Activated CD4-positive, alpha-beta T cell treated with anti-CD3 and anti-CD28 coated beads, Interleukin-2, amount 50 U/mL, for 48 hours (primary cell): ENCODE measurements around the gene CFAP61.
A peak's percentile ranks its signal among the peaks of the same experiment; 100 is the strongest.
"Not testable (repeated sequence)": the region's sequence is repeated elsewhere in the genome, so short reads cannot be mapped to it uniquely, and the experiment has no call there.

Experiments
- DNase-seq, 2 experiments: peaks; one replicate each; pipeline ENCODE4 v3.0.0-alpha.2; 2020

The CFAP61 gene

DNA sequence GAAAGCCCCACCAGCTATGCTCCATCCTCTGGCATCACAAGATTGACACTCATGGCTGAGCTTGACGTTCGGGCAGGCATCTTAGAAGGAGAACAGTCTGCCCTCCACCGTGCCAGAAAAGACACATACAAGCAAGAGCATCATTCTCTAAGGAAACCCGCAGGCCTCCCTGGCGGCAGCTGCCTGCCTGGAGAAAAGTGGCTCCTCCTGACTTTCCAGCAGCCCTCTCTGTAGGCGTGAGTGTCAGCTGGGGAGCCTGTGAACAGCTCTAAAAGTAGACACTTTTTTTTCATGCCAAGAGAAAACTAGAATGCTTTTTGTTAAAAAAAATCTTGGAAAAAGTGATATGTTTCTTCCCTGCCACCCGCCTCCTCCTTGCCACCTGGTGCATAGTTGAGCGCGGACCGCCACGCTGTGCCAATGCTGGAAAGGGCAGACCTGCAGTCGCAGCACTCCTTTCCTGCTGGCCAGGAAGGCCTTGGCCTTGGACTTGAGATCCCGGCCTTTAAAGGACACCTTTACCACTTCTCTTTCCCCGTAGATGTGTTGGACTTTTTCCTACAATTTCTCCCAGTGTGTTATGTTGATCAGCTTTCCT, 285.9 kb downstream of the CFAP61 start:
- no peak for DNase-seq

DNA sequence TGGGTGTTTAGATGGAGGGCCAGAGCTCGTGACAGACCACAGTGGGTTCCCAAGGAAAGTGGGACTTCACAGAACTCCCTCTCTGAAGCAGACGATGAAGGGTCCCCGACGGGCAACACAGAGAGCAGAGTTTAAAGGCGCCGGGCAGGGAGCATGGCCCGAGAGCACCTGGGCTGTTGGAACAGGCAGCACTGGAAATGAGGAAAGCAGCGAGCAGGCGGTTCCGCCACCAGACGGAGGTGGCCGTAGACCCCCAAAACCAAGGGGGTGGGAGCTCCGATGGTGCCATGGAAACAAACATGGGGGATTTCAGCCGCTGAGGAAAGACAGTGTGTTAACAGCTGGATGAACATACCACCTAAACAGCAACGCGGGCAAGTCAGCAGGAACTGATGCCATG, 288.1 kb downstream of the CFAP61 start:
- no peak for DNase-seq

DNA sequence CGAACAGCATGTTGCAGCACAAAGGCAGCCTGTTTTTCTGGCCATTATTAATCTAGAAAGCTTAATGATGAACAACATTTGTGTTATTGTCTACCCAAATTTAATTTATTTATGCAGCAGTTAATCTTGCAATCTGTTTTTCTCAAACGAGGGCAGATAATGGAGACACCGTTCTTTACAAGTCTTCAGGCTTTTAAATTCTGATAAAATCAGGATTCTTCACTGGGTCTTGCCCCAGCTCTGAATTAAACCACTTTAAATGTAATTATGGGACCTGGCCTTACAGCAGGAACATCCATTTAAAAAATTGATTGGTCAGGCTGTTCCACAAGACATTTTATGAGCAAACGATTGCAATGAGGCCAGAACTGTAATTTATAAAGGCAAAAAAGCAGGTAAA, 289.0 kb downstream of the CFAP61 start:
- DNase-seq, result no peak

DNA sequence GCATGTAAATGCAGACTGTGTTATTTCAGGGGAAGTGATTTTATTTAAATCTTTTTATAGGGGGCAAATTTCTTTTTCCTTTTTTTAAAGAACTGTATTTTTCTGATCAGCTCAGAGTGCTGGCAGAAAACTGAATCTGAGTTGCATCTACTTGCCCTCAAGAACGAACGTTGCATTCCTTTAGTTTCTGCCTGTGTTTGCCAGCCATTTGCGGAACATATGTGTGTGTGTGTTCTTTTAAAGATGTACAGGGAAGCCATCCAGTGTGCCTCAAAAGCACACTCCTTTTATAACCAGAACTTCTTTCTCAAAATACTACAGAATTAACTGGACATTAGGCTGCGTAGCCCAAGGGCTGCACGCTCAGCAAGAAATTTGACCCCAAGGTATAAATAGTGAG, 289.7 kb downstream of the CFAP61 start:
- DNase-seq, result no peak

DNA sequence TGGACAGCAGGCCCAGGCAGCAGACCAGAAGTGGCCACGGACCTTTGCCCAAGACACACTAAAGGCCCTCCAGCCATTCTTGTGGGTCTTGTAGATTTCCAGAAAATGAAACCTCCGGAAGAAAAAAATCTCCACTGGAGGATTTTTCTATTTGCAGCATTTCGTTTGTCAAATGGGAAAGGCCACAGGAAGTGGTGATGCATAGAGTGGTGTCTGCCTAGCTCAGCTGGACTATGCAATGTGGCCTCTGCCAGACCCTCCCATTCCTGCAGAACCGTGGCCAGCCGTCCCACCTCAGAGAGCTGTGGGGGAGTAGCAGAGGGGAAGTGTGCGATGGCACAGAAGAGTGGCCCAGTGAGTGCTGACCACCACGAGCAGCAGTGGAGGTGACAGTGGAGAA, 291.6 kb downstream of the CFAP61 start:
- no peak for DNase-seq

DNA sequence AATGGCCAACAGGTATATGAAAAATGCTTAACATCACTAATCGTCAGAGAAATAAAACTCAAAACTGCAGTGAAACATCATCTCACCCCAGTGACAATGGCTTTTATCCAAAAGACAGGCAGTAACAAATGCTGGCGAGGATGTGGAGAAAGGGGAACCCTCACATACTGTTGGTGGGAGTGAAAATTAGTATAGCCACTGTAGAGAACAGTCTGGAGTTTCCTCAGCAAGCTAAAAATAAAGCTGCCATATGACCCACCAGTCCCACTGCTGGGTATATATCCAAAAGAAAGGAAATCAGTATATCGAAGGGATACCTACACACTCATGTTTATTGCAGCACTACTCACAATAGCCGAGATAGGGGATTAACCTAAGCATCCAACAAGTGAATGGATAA, 292.1 kb downstream of the CFAP61 start:
- no peak for DNase-seq

DNA sequence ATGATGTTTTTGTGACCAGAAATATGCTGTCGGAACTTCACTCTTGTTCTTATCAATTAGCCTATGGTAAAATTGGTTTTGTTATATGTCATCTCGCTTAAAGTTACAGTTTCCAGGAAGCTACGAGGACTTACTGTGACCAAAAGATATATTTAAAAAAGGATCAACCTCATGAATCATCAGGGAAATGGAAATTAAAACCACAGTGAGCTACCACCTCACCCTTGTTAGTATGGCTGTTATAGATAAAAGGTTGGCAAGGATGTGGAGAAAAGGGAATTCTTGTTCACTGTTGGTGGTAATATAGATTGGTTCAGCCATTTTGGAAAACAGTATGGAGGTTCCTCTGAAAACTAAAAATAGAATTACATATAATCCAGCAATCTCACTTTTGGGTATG, 301.2 kb downstream of the CFAP61 start:
- DNase-seq, result no peak

DNA sequence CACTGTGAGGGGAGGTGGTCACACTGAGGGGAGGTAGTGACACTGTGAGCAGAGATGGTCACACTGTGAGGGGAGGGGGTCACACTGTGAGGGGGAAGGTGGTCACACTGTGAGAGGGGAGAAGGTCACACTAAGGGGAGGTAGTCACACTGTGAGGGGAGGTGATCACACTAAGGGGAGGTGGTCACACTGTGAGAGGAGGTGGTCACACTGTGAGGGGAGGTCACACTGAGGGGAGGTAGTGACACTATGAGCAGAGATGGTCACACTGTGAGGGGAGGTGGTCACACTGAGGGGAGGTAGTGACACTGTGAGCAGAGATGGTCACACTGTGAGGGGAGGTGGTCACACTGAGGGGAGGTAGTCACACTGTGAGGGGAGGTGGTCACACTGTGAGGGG, 303.2 kb downstream of the CFAP61 start:
- DNase-seq, result not testable (repeated sequence)

DNA sequence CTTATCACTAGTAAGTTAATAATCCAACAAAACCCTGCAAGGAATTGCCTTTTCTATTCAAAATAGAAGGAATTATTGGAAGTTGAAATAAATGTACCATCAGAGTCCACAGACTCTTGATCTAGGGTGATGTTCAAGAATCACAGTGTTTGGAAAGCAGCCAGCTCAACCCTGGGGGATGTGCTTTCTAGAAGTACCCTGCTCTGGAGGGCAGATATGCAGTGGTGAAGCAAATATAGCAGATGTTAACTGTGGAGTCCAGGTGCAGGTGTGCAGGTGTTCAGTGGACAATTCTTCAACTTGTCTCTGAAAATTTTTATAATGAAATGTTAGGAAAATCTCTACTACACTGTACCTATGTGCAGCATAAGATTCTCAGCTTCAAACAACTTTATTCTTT, 306.5 kb downstream of the CFAP61 start:
- no peak for DNase-seq

DNA sequence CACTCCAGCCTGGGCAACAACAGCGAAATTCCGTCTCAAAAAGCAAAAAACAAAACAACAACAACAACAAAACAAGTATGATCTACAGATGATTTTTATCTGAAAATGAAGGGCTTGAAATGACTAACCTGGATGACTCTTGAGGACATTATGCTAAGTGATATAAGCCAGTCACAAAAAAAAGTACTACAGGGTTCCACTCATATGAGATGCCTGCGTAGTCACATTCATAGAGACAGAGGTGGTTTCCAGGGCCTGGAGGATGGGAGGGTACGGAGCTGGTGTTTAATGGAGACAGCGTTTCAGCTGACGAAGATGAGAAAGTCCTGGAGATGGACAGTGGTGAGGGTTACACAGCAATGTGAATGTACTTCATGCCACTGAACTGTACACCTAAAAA, 307.3 kb downstream of the CFAP61 start:
- no peak for DNase-seq

DNA sequence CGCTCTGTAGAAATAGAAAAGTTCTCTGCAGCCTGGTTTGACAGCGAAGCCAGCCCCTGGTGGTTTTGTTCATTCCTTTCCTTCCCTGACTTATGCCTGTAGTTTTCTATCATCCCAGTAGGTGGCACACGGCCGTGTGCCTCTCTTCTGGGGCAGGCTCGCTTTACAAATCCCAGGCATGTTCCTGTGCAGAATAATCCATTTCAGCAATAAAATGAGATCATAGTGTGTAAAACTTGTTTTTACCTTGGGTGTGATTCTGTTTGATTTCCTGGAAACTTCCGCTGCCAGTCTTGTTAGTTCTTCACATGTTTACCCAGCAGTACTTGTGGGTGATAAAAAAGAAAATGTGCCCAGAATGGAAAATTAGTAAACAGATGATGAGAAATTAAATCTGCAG, 308.1 kb downstream of the CFAP61 start:
- peak; percentile 36 to 51 for DNase-seq

DNA sequence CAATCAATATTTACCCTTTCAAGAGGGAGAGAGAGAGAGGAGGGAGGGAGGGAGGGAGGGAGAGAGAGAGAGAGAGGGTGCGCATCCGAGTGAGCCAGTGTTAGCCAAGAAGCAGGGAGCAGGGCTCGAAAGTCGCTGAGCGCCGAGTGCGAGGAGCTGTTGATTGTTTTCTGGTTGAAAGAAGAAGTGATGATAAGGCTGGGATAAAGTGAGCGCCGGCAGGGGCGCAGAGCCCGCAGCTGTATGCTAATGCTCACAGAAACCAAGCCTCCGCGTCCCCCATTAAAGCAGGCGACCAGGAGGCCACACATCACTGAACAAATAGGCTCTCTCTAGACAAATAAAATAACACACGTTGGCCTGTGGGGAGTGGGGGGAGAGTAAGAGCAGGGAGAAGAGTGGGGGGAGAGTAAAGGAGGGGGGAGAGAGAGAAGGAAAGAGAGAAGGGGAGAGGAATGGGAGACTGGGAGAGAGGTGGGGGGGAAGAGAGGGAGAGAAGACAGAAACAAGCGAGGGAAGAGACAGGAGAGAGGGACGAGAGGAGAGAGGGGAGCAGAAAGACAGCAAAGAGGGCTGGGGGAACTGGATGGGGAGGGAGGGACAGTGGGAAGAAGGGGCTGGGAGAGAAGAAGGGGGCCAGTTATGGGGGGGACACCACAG, 310.6 kb downstream of the CFAP61 start:
- DNase-seq, result peak; percentile 12 to 35

DNA sequence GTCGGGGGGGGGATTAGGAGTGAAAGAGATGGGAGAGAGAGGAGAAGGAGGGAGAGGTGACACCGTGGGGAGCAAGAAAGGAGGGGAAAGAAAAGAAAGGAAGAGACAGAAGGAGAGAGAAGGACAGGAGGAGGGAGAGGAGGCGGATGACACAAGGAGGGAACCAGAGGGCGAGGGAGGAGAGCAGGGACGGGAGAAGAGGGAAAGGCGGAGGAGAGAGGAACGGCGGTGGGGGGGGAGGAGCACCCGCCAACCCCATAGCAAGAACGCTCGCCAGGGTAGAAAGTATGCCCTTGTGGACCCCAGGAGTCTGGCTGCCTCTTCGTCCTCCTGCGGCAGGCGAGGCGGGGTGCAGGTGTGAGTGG, 311.1 kb downstream of the CFAP61 start:
- DNase-seq, result no peak

DNA sequence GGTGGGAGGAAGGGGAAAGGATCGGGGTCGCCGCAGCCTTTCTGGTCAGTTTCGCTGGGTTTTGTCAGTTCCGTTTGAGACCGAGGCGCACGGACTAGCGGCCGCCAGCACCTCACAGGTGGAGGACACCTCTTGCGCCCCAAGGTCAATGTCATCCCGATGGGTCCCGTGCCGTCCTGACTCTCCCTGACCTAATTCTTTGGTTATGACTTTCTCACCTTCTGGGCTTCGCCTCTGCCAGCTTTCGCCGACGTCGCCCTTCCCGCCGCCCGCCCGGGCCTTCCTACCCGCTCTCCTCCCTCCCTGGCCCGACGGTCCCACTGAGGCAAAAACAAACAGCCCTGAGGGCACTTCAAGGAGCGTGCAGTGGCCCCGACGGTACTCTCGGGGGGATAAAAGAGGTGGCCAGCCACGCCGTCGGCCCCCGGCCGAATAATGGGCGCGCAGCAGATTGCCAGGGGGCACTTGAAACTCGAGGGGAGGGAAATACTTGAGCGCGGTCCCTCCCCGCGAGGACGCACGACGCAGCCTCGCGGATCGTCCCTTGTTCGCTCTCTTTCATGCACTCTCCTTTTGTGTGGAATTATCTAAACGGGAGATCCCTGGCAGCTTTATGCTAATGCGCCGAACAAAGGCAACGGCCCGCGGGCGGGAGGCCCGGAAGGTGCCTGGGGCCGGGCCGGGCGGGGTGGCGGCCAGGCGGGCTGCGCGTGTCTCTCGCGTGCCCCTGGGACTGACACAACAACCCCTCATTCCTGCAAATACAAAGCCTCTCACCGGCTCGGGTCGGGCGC, 311.7 kb downstream of the CFAP61 start:
- peak; percentile 30 to 36 for DNase-seq

DNA sequence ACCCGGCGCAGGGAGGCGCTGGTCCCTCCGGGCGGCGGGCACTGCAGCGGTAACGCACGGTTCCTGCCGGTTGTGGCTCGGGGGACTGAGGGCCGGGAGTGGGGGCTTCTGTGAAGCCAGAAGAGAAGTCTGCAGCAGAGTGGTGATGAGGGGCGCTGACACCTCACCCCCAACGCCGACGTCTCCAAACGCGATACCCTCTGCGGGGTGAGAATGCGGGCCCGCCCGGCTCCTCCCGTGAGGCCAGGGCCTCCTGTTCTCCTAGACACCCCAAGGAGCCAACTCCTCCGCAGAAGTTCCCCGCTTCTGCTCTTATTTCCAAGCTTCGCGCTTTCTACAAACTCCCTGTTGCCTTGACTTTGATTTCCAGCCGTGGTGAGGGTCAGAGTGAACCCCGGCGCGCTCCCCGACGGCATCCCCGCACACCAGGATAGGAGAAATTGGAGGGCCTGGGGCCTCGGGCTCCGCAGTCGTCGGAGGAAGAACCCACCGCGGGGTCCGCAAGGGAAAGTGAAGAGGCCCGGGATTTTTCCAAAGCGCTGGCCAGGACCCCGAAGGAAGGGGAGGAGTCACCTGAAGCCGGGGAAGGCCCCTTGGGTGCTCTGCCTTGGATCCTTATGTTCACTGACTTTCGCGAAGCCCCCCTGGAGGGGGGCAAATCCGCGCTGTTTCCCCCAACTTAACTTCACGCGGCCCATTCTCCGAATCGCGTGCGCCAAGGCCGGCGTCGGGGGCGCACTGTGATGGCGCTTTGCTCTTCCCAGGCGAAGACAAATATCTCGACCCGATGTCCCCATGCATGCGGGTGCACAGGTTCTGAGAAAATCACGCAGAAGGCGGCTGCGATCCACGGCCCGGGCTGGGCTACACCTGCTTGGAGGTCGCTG, 312.5 kb downstream of the CFAP61 start:
- DNase-seq, result peak; percentile 34 to 54

DNA sequence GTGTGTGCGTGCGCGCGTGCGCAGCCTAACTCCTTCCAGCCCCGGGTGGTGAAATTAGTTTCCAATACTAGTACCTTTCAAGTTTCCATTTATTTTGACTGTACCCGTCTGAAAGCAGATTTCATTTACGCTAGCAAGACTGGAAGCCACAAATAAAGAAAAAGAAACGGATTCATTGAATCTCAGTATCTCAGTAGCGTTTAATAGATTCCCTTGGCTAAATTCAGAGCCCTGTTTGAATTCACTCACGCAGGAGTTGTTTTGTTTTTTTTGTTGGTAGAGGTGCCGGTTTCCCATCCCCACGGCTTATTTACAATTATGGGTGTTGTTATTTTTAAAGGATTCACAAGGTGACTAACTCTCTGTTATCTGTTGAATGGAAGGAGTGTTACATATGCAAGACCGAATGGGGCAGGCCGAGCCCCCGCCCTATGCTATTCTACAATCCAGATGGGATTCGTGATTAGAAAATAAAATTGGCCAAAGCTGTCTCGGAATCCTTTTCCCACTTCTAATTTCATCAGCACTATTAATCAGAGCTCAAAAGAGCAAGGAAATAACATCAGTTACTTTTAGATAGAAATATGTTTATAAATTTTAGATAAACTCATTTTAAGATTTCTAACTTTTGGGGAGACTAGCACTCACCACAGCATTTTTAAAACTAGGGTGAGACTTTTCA, 313.3 kb downstream of the CFAP61 start:
- no peak for DNase-seq

DNA sequence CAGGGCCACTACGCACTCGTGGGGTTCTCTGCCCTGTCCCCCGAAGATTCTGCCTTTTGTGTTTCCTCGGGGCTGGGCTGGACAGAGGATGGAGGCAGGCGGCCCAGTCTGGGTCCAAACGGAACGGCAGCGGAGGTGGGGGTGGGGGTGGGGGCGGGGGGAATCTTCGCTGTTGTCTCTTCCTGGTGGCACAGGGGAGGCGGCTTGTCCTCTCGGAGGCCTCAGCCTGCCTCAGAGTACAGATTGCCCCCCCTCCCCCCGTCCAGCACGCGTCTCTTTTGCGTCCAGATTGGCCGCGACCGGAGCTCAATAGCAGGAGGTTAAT, 314.2 kb downstream of the CFAP61 start:
- peak in 1 of 2 experiments; percentile 7 for DNase-seq

DNA sequence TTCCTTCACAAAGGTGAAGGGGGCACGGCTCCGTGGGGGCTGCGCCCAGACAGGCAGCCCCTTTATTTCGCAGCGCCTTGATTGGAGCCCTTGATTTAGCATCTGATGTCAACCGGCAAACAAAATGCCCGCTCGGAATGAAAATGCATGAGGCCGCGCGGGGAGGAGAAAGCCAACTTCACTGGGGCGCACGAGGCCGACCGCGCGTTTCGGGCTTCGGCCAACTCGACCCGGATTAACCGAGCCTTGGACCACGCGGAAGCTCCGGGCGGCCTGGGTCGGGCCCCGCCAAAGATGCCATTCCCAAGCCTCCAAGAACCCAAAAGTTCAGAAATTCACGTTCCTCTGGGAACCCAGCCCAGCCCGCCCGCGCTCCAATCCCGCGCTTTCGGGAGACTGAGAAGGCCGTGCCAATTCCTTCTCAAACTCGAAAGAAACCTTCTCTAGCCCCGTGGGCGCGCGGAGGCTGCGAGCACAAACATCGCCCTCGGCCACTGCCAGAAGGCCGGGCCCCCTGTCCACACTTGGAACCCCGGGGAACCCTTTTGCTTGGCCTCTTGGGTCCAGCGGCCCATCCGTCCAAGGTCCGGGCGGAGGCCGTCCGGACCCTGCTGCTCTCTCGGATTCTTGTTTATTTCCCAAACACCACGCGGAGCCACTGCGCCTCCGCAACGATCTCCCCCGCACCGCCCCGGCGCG, 314.7 kb downstream of the CFAP61 start:
- peak; percentile 23 to 32 for DNase-seq

DNA sequence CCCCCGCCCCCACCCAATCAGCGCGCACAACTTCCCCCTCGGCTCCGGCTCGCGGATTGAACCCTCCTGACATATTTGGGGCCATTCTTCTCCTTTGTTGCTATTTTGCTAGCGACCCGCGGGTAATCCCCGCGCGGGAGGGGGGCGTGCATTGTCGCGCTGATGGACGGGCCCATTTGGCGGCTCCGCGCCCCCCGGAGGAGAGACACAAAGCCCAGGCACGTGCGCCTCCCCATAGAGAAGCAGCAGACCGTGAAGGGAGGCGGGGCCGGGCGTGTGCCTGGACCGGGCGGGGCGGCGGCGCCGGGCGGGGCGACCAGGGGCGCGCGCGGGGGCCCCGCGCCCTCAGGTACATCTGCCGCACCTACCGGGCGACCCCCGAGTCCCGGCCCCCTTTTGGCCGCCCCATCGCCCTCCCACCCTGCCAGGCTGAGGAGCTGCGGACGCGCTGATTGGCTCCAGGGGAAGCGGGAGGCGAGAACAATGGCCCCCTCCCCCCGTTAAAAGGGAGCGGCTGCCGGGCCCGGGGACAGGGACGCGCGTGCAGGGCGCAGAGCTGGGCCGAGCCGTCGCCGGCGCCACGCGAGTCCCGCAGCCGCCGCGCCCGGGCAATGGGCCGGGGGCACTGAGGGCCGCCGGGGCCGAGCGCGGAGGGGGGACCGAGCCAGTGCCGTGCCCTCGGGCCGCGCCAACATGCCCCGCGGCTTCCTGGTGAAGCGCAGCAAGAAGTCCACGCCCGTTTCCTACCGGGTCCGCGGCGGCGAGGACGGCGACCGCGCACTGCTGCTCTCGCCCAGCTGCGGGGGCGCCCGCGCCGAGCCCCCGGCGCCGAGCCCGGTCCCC, 315.5 kb downstream of the CFAP61 start, which contains the start of gene INSM1:
INSM1 (plus strand) TSS at position 530 of the 843 bp plus-strand sequence; CDS start at position 694, 164 bp downstream.
- peak; percentile 57 to 60 for DNase-seq

DNA sequence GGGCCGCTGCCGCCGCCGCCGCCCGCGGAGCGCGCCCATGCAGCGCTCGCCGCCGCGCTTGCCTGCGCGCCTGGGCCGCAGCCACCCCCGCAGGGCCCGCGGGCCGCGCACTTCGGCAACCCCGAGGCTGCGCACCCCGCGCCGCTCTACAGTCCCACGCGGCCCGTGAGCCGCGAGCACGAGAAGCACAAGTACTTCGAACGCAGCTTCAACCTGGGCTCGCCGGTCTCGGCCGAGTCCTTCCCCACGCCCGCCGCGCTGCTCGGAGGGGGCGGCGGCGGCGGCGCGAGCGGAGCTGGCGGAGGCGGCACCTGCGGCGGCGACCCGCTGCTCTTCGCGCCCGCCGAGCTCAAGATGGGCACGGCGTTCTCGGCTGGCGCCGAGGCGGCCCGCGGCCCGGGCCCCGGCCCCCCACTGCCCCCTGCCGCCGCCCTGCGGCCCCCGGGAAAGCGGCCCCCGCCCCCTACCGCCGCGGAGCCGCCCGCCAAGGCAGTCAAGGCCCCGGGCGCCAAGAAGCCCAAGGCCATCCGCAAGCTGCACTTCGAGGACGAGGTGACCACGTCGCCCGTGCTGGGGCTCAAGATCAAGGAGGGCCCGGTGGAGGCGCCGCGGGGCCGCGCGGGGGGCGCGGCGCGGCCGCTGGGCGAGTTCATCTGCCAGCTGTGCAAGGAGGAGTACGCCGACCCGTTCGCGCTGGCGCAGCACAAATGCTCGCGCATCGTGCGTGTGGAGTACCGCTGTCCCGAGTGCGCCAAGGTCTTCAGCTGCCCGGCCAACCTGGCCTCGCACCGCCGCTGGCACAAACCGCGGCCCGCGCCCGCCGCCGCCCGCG, 316.3 kb downstream of the CFAP61 start:
- DNase-seq, result peak; percentile 36 to 37
